Superior temporal gyrus (tissue), 1 donor: ENCODE measurements around the gene SPDYE11.
A peak's percentile ranks its signal among the peaks of the same experiment; 100 is the strongest.
"Not testable (repeated sequence)": the region's sequence is repeated elsewhere in the genome, so short reads cannot be mapped to it uniquely, and the experiment has no call there.

ENCODE experiments used
- DNase-seq: peaks from one replicate; pipeline ENCODE4 v3.0.0-alpha.2; 2016; ENCODE audit errors: extremely low spot score

SPDYE11 gene

GRCh38 chr7:73057811-73058210, at the start of gene SPDYE11:
Gene SPDYE11, minus strand, starts transcription at chr7:73057911. Its CDS starts 1,800 bp downstream, at chr7:73056111.
- DNase-seq: not testable (repeated sequence)

GRCh38 chr7:73085938-73086337, 28.2 kb upstream of the SPDYE11 start, which contains the start of gene SPDYE9:
Gene SPDYE9, minus strand, starts transcription at chr7:73086038. Its CDS starts 1,800 bp downstream, at chr7:73084238.
- DNase-seq: not testable (repeated sequence)

- DNase-seq: not testable (repeated sequence)
Measured at GRCh38 chr7:73029666-73030065, 28.0 kb downstream of the SPDYE11 start, which contains the start of gene SPDYE8. Gene SPDYE8, minus strand, starts transcription at chr7:73029766. Its CDS starts 1,800 bp downstream, at chr7:73027966.

- peak; percentile 4 for DNase-seq
Measured at GRCh38 chr7:73006491-73006890, 51.2 kb downstream of the SPDYE11 start.

- DNase-seq: peak; percentile 8
Measured at GRCh38 chr7:73005693-73006447, 51.8 kb downstream of the SPDYE11 start.

- DNase-seq: not testable (repeated sequence)
Measured at GRCh38 chr7:73005356-73005692, 52.4 kb downstream of the SPDYE11 start.

- DNase-seq: not testable (repeated sequence)
Measured at GRCh38 chr7:72997887-72998468, 59.7 kb downstream of the SPDYE11 start.
